Naive B cell (primary cell): ENCODE measurements around the gene SLC7A4. TPM values are rescaled to one million over a fixed set of nuclear protein-coding genes. Genes with fewer than 3 reads are reported as not detected.

ENCODE experiments used
- ATAC-seq, 2 donors: fragments of 150-1000 bp; cut with Tn5 transposase; 2 replicates each; pipeline ENCODE4 v1.10.0; 2021; ENCODE audit warnings: low read depth in 2 of 2, mild to moderate bottlenecking in 2 of 2, moderate library complexity in 2 of 2
- DNase-seq: peaks from one replicate; pipeline ENCODE4 v3.0.0; 2022
- H3K27ac Mint-ChIP-seq, 6 donors: one replicate each; pipeline ENCODE4 v1.8.0; 2020 to 2022; ENCODE audit warnings: mild to moderate bottlenecking in 6 of 6, mixed read lengths in 6 of 6, moderate library complexity in 5 of 6, inconsistent platforms in 2 of 6
- H3K27me3 Mint-ChIP-seq, 3 donors: one replicate each; pipeline ENCODE4 v1.8.0; 2021 to 2022; ENCODE audit warnings: mixed read lengths in 3 of 3, mild to moderate bottlenecking in 1 of 3
- H3K36me3 Mint-ChIP-seq, 2 donors: one replicate each; pipeline ENCODE4 v1.8.0; 2020 to 2022; ENCODE audit warnings: mixed read lengths in 2 of 2, inconsistent platforms in 1 of 2, mild to moderate bottlenecking in 1 of 2
- H3K4me1 Mint-ChIP-seq, 3 donors: one replicate each; pipeline ENCODE4 v1.8.0; 2020 to 2022; ENCODE audit warnings: mixed read lengths in 3 of 3, inconsistent platforms in 1 of 3, mild to moderate bottlenecking in 1 of 3, moderate library complexity in 1 of 3
- H3K4me3 Mint-ChIP-seq, 8 donors: one replicate each; pipeline ENCODE4 v1.8.0; 2020 to 2022; ENCODE audit warnings: mild to moderate bottlenecking in 8 of 8, mixed read lengths in 8 of 8, moderate library complexity in 8 of 8, inconsistent platforms in 2 of 8
- H3K9me3 Mint-ChIP-seq, 7 donors: one replicate each; pipeline ENCODE4 v1.8.0; 2020 to 2022; ENCODE audit warnings: mixed read lengths in 7 of 7, mild to moderate bottlenecking in 5 of 7, inconsistent platforms in 2 of 7, moderate library complexity in 1 of 7
- polyA plus RNA-seq, 6 donors: library from polyadenylated mRNA; unstranded; fragments of 300-500 nt; fragmentation: Illumina TruSeq; gene quantifications; one replicate each; pipeline ENCODE4 v1.2.3, GENCODE V29; 2021; ENCODE audit warnings: low read depth in 6 of 6

The SLC7A4 gene
- polyA plus RNA-seq, 6 donors from 2014 or later = not detected

DNA sequence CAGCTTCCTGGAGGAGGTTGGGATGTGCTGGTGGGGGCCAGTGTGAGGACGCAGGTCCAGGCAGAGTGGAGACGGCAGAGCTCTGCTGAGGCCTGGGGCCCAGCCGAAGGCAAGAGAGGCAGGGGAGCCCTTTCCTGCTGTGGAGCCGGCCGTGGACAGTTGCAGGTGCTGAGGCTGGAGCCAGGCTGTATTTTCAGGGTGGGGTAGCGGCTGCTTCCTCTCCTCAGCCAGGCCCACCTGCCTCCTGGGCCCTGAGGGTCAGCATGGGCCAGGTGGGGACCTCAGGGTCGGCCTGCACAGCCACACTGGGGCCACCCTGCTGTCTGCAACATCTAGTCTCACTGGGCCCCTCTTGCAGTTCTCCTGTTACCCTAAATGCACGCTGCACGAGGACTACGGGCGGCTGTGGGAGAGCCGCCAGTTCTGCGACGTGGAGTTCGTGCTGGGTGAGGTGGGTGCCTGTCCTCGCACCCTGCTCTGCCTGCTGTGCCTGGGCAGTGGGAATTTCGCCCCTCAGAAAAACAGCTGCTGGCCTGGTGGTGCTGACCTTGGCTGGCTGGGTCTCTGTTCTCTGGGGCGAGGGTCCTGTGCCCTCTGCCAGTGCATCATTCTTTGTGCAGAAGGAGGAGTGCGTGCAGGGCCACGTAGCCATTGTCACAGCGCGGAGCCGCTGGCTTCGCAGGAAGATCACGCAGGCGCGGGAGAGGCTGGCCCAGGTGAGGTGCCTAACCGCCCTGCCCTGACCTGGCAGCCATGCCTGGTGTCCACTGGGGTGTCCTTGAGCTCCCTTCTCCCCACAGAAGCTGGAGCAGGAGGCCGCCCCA is 38.8 kb downstream of the SLC7A4 start:
- Mint-ChIP-seq H3K27ac (no peak overlapping the region), H3K4me3 (no peak overlapping the region), H3K9me3 (no peaks in the 10 kb centered on the region)

DNA sequence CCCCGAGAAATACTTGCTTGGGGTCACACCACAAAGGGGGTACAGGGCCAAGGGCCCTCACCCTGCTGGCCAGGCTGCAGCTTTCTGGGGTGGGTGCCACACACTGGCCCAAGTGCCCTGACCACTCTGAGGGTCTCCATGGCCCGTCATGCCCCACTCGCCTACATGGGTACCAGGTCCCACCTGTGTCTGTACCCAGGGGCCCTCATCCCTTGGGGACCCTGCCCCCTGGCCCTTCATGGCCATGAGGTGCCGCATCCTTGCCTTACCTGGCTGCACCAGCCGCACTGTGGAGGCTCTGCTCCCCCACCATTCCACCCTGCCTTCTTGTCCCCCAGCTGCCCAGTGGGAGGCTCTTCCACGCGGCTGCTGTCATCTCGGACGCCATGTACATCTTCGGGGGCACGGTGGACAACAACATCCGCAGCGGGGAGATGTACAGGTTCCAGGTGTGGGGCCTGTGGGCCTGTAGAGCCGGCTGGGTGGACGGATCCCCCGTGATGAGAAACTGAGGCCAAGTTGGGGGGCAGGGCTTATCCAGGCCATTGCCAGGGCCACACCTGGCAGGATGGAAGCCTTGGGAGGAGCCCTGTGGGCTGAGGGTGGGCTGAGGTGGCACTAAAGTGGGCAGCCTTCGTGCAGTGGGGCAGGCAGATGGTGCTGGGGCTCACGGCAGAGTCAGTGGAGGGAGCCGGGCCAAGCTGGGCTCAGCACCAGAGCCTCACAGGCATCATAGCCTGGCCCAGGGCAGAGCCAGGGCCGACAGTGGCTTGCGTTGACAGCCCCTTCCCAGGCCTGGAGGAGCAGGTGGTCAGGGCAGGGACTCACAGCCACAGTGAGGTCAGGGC is 39.7 kb downstream of the SLC7A4 start:
- Mint-ChIP-seq H3K36me3 (no peaks in the 10 kb centered on the region), H3K27ac (peak overlapping the region in 1 of 6 donors; percentile 63), H3K27me3 (no peaks in the 10 kb centered on the region), H3K9me3 (no peaks in the 10 kb centered on the region), H3K4me1 (no peaks in the 10 kb centered on the region), H3K4me3 (no peak overlapping the region)
- ATAC-seq (no peak), DNase-seq (no peak)

More for the DNA sequence above, 38.8 kb downstream of the SLC7A4 start:
- H3K27me3 Mint-ChIP-seq = no peaks in the 10 kb centered on the region
- H3K36me3 Mint-ChIP-seq = no peaks in the 10 kb centered on the region
- no peak for ATAC-seq
- no peak for DNase-seq
- H3K4me1 Mint-ChIP-seq = peaks cover 0 to 6% (median 0%) of the 10 kb centered on the region in 3 donors

DNA sequence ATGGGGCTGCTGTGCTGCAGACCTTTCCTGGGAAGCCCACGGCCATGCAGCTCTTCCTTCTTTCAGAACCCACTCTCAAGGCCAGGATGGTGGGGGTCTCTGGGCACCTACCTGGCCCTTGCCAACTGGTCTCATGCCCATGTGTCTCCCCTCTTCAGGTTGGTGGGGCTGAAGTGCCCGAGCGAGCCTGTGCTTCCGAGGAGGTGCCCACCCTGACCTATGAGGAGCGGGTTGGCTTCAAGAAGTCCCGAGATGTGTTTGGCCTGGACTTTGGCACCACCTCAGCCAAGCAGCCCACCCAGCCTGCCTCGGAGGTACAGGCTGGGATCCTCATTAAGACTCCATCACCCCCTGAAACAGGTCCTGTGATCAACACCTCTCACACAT is 40.3 kb downstream of the SLC7A4 start:
- H3K9me3 Mint-ChIP-seq = no peaks in the 10 kb centered on the region
- H3K36me3 Mint-ChIP-seq = no peaks in the 10 kb centered on the region
- no peak overlapping the region for H3K4me3 Mint-ChIP-seq
- DNase-seq = no peak
- H3K27ac Mint-ChIP-seq = no peak overlapping the region
- no peak for ATAC-seq
- H3K4me1 Mint-ChIP-seq = no peaks in the 10 kb centered on the region
- H3K27me3 Mint-ChIP-seq = no peaks in the 10 kb centered on the region

DNA sequence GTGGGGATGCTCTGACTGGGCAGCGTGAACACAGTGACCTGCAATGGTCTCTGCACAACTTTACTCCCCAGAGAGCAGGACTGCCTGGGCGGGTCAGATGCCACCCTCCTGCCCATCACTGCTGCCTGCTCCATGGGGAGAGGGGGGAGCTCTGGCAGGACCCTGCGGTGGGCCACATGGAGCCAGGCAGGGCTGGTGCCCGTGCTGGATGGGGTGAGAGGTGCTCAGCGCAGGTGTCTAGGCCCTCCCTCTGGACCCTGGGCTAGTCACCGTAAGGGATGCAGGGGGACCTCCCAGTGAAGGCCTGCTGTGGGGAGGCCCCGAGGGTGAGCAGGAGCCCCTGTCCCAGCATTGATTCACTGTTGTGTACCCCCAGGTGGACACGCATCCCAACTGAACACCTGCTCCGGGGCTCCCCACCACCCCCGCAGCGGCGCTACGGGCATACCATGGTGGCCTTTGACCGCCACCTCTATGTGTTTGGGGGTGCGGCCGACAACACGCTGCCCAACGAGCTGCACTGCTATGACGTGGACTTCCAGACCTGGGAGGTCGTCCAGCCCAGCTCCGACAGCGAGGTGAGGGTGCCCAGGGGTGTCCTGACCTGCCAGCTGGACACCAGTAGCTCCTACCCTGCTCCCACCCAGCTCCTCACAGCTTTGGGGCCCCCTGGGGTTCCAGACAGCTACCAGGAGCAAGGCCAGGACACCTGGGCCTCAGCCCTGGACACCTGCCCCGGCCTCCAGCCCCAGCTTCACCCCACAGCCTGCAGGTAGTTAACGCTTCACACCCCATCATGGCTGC is 40.9 kb downstream of the SLC7A4 start:
- ATAC-seq = no peak
- Mint-ChIP-seq H3K9me3 (no peaks in the 10 kb centered on the region), H3K27ac (no peak overlapping the region)

DNA sequence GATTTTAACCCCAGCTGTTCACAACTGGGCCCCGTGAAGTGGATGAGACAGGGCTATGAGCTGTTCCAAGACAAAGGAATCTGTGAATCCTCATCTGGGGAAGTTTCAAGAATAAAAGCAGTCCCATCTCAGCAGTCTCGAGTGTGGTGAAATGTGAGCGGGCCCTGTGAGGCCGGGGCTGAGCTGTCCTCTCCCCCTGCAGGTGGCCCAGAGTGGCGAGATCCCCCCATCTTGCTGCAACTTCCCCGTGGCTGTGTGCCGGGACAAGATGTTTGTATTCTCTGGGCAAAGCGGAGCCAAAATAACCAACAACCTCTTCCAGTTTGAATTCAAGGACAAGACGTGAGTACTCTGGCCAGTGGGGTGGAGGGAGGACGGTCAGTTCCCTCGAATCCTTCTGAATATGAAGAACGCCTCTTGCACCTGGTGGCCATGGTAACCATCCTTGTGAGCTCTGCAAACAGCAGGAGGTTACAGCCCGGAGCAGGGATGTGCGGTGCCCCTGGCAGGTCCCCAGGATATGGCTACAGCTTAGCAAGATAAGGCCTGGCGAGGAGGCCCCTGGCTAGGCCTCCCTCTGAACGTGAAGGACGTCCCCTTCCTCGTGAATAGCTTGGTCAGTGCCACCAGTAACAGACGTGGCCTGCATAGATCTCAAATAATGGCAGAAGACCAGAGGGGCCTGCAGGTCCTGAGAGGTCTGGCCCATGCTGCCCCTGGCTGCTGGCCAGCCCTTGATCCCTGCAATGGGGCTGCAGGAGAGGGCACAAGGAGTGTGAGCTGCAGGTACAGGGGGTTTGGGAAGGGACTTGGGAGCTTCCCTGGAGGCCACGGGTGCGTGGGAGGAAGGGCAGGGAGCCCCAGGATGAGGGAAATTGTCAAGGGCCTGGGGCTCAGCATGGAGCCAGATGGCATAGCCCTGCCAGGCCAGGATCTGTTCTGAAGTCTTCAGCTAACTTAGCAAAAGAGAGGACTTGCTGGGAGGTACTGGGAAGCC is 41.9 kb downstream of the SLC7A4 start:
- H3K36me3 Mint-ChIP-seq = peaks cover 0 to 5% of the 10 kb centered on the region in 2 donors

More for the DNA sequence above, 40.9 kb downstream of the SLC7A4 start:
- DNase-seq = no peak
- no peak overlapping the region for H3K4me3 Mint-ChIP-seq
- H3K27me3 Mint-ChIP-seq = no peaks in the 10 kb centered on the region
- H3K4me1 Mint-ChIP-seq = peaks cover 0 to 2% (median 0%) of the 10 kb centered on the region in 3 donors
- peaks cover 0 to 2% of the 10 kb centered on the region in 2 donors for H3K36me3 Mint-ChIP-seq

DNA sequence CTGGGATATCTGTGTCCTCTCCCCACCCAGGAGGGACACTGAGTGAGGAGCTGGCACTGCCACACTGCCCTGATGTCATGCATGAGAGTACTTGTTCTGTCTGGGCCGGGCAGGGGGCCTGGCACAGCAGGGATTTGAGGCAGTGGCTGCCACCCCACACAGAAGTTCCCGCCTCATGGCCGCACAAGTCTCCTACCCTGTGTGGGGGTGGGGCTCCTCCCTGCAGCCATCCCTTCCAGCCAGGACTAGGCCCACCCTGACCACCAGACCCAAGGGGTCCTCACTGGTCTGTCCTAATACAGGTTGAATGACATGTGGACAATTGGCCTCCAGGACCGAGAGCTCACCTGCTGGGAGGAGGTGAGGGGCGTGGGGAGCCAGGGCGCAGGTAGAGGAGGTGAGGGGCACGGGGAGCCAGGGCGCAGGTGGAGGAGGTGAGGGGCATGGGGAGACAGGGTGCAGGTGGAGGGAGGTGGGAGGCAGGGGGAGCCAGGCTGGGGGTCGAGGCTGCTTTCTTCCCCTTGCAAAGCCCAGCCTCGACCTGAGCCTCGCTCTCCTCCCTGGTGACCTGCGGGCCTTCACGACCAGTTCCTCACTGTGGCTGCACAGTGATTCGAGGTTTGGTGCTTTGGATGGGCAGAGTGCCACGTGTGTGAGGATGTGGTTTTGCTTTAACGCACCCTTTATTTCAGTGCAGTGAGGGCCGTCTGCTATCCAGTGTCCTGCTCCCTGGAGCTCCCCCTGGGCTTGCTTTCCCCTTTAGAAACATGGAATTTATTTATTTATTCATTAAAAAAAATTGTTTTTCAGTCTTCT is 42.8 kb downstream of the SLC7A4 start:
- no peak for ATAC-seq
- Mint-ChIP-seq H3K9me3 (no peaks in the 10 kb centered on the region), H3K4me3 (no peak overlapping the region), H3K4me1 (peaks cover 0 to 4% (median 0%) of the 10 kb centered on the region in 3 donors), H3K27ac (no peak overlapping the region), H3K27me3 (no peaks in the 10 kb centered on the region), H3K36me3 (peaks cover 0 to 5% of the 10 kb centered on the region in 2 donors)
- DNase-seq = no peak

More for the DNA sequence above, 41.9 kb downstream of the SLC7A4 start:
- H3K27ac Mint-ChIP-seq = peak overlapping the region in 3 of 6 donors; percentile 39 to 58 (median 58)
- no peak for ATAC-seq
- peaks cover 0 to 4% (median 0%) of the 10 kb centered on the region in 3 donors for H3K4me1 Mint-ChIP-seq
- H3K9me3 Mint-ChIP-seq = no peaks in the 10 kb centered on the region
- no peaks in the 10 kb centered on the region for H3K27me3 Mint-ChIP-seq
- no peak for DNase-seq
- no peak overlapping the region for H3K4me3 Mint-ChIP-seq

DNA sequence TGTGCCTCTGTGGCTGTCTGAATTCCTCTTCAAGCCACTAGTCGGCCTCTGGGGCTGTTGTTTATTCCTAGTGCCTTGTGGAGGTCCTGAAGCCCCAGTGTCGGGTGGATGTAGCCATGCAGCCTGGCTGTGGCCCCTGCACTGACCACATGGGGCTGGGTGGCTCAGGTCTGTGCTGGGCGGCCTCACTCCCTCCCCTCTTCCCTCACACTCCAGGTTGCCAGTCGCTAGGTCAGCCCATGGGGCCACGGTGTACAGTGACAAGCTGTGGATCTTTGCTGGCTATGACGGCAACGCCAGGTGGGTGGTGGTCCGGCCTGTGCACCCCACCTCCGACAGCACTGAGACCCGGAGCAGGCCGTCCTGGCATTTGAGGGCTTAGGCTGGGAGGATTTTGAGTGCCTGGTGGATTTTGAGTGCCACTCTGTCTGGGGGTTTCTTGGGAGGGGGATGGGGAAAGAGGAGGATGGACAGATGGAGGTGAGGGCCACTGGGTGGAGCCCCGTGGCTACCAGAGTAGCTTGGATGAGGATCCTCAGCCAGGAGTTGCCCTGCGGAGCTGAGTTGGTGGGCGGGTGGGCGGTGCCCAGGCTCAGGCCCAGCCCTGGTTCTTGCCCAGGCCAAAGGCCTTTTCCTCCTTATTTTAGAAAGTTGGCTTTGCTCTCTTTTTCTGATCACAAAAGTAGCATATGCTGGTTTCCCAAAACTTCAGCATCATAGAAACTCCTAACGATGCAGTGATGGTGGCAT is 43.6 kb downstream of the SLC7A4 start:
- Mint-ChIP-seq H3K4me3 (no peak overlapping the region), H3K4me1 (peaks cover 3 to 7% (median 5%) of the 10 kb centered on the region in 3 donors), H3K9me3 (no peaks in the 10 kb centered on the region), H3K36me3 (peaks cover 0 to 5% of the 10 kb centered on the region in 2 donors), H3K27ac (no peak overlapping the region), H3K27me3 (no peaks in the 10 kb centered on the region)
- no peak for DNase-seq
- no peak for ATAC-seq

DNA sequence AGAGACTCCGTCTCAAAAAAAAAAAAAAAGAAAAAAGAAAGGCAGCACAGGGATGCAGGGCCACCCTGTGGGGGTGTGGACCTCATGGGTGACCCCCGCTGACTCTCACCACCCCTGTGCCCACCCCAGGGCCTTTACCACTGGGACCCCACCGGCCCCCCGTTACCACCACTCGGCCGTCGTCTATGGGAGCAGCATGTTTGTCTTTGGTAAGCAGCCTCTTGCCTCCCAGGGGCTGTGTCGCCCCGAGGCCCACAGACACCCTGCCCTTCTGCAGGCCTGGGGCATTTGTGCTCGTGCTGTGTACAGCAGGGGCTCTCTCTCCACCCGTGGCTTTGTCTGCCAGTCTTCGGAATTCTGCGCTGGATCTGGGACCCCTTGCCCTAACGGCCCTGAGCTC is 45.0 kb downstream of the SLC7A4 start:
- no peaks in the 10 kb centered on the region for H3K9me3 Mint-ChIP-seq
- DNase-seq (no peak), ATAC-seq (no peak)
- peaks cover 0 to 5% of the 10 kb centered on the region in 2 donors for H3K36me3 Mint-ChIP-seq
- no peak overlapping the region for H3K4me3 Mint-ChIP-seq
- H3K27ac Mint-ChIP-seq = no peak overlapping the region
- peaks cover 15 to 16% (median 15%) of the 10 kb centered on the region in 3 donors for H3K4me1 Mint-ChIP-seq
- no peaks in the 10 kb centered on the region for H3K27me3 Mint-ChIP-seq

DNA sequence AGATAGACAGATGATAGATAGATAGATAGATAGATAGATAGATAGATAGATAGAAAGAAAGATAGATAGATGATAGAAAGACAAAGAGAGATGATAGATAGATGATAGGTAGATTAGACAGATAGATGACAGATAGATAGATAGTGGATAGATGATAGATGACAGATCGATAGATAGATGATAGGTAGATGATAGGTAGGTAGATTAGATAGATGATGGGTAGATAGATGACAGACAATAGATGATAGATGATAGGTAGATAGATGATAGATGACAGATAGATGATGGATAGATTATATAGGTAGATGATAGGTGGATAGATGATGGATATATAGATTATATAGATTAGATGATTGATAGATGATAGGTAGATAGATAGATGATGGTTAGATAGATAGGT is 46.0 kb downstream of the SLC7A4 start:
- DNase-seq (no peak), ATAC-seq (no peak)
- Mint-ChIP-seq H3K4me1 (peaks cover 18 to 22% (median 20%) of the 10 kb centered on the region in 3 donors), H3K4me3 (no peak overlapping the region), H3K27ac (no peak overlapping the region), H3K36me3 (peaks cover 0 to 5% of the 10 kb centered on the region in 2 donors), H3K9me3 (no peaks in the 10 kb centered on the region), H3K27me3 (no peaks in the 10 kb centered on the region)

DNA sequence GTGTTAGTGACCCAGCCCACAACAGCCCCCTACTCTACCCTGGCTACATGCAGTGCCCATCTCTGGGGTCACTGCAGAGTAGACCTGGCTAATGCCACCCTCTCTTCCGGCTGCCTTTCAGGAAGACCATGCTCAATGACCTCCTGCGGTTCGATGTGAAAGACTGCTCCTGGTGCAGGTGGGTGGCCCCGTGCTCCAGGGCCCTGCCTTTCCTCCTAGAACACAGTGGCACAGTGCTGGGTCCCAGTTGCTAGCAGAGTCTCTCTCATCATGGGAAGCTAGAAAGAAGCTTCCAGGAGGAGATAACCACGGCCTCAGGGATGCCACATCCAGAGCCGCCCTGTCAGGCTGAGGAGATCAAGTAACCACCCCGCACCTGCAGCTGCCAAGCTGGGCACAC is 46.6 kb downstream of the SLC7A4 start:
- Mint-ChIP-seq H3K36me3 (peaks cover 0 to 5% of the 10 kb centered on the region in 2 donors), H3K9me3 (no peaks in the 10 kb centered on the region), H3K4me1 (peaks cover 24 to 28% (median 26%) of the 10 kb centered on the region in 3 donors), H3K27me3 (no peaks in the 10 kb centered on the region), H3K4me3 (no peak overlapping the region), H3K27ac (no peak overlapping the region)
- DNase-seq = no peak
- no peak for ATAC-seq
